Measurements from ENCODE around the gene CORO1C.
A peak's percentile ranks its signal among the peaks of the same experiment; 100 is the strongest.

Gene CORO1C

GRCh38 chr12:108646600-108647579 is 84.4 kb downstream of the CORO1C start:
- no peak for DNase-seq

GRCh38 chr12:108645686-108646599 is 85.4 kb downstream of the CORO1C start:
- no peak for DNase-seq

GRCh38 chr12:108644811-108645120 is 86.6 kb downstream of the CORO1C start:
- no peak for DNase-seq

GRCh38 chr12:108643941-108644810 is 87.1 kb downstream of the CORO1C start:
- DNase-seq: no peak

- peak; percentile 53 for DNase-seq
Measured at GRCh38 chr12:108642899-108643654, 88.2 kb downstream of the CORO1C start.

GRCh38 chr12:108642269-108642870 is 88.9 kb downstream of the CORO1C start:
- no peak for DNase-seq

GRCh38 chr12:108641446-108642268 is 89.7 kb downstream of the CORO1C start:
- no peak for DNase-seq

GRCh38 chr12:108640802-108641445 is 90.4 kb downstream of the CORO1C start:
- DNase-seq: peak; percentile 88

GRCh38 chr12:108638997-108639822 is 92.1 kb downstream of the CORO1C start:
- no peak for DNase-seq

GRCh38 chr12:108638141-108638827 is 93.0 kb downstream of the CORO1C start:
- no peak for DNase-seq

GRCh38 chr12:108637222-108637971 is 93.9 kb downstream of the CORO1C start:
- DNase-seq: peak; percentile 47

GRCh38 chr12:108635997-108636808 is 95.1 kb downstream of the CORO1C start:
- peak; percentile 63 for DNase-seq

- DNase-seq: peak; percentile 94
Measured at GRCh38 chr12:108635201-108635996, 95.9 kb downstream of the CORO1C start.

GRCh38 chr12:108634341-108634751 is 97.0 kb downstream of the CORO1C start:
- peak; percentile 91 for DNase-seq

GRCh38 chr12:108633534-108634248 is 97.6 kb downstream of the CORO1C start, which contains the start of gene SELPLG:
SELPLG (minus strand) TSS chr12:108633894; CDS start chr12:108624307, 9,587 bp downstream.
- DNase-seq: peak; percentile 94
